GM12873 (cell line): Measurements from ENCODE around the gene ATP1A4.

Source experiments
- TF ChIP-seq, protein P1 (sequence below): IDR thresholded peaks from 2 replicates; pipeline ENCODE4 v1.5.1; 2012; ENCODE audit warnings: low read depth, mild to moderate bottlenecking, moderate library complexity, low read length, control low read depth; ENCODE audit not compliant: insufficient read depth; ENCODE audit errors: missing control alignments

ATP1A4 gene

GRCh38 chr1:160117300-160117699 is 34.1 kb upstream of the ATP1A4 start:
- TF ChIP-seq, protein P1, sequence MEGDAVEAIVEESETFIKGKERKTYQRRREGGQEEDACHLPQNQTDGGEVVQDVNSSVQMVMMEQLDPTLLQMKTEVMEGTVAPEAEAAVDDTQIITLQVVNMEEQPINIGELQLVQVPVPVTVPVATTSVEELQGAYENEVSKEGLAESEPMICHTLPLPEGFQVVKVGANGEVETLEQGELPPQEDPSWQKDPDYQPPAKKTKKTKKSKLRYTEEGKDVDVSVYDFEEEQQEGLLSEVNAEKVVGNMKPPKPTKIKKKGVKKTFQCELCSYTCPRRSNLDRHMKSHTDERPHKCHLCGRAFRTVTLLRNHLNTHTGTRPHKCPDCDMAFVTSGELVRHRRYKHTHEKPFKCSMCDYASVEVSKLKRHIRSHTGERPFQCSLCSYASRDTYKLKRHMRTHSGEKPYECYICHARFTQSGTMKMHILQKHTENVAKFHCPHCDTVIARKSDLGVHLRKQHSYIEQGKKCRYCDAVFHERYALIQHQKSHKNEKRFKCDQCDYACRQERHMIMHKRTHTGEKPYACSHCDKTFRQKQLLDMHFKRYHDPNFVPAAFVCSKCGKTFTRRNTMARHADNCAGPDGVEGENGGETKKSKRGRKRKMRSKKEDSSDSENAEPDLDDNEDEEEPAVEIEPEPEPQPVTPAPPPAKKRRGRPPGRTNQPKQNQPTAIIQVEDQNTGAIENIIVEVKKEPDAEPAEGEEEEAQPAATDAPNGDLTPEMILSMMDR, result no peak

DNA sequence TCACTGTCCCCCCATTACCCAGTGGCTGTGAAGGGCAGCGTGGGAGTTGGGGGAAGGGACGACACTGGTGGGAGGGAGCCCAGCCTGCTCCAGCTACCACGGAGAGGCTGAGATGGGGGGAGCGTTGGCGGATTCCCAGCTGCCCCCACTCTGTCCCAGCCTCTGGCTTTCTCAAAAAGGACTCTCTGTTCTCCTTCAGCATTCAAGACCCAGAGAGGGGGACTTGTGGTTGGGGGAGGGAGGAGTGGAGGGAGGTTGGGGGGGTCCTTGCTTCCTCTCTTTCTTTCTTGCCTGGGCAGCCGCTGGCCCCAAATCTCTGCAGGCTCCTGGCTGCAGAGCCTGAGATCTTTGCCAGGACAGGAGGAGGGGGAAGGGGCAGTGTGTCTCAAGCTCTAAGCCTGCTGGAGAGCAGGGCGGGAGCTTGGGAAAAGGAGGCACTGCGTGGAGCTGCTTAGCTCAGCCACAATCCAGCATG is 33.7 kb upstream of the ATP1A4 start:
- TF ChIP-seq, protein P1, result no peak

DNA sequence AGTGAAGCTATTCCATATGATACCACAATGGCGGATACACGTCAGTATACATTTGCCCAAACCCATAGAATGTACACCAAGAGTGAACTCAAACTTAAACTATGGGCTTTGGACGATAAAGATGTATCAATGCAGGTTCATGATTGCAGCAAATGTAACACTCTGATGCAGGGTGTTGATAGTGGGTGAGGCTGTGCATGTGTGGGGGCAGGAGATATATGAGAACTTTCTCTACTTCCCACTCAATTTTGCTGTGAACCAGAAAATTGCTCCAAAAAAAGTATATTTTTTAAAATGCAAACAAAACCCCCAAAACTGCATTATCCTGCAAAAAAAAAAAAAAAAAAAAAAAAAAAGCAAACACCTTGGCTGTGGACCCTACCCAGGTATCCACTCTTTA is 32.5 kb upstream of the ATP1A4 start:
- TF ChIP-seq, protein P1, result no peak

DNA sequence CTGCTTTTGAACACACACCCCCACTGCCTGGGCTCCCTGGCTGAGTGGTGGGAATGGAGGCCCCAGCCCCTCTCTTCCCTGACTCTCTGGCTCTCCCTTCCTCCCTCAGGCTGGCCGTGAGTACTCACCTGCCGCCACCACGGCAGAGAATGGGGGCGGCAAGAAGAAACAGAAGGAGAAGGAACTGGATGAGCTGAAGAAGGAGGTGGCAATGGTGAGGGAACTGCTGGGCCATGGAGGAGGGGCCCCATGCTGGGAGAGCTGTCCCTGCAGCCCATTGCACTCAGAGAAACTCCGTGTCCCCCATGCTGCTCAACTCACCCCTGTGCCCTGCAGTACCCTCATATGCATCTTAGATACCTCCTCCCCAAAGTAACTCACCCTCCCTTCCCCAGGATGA is 30.6 kb upstream of the ATP1A4 start:
- TF ChIP-seq, protein P1, result no peak

- TF ChIP-seq, protein P1, result no peak
Measured at GRCh38 chr1:160121388-160121787, 30.0 kb upstream of the ATP1A4 start.

DNA sequence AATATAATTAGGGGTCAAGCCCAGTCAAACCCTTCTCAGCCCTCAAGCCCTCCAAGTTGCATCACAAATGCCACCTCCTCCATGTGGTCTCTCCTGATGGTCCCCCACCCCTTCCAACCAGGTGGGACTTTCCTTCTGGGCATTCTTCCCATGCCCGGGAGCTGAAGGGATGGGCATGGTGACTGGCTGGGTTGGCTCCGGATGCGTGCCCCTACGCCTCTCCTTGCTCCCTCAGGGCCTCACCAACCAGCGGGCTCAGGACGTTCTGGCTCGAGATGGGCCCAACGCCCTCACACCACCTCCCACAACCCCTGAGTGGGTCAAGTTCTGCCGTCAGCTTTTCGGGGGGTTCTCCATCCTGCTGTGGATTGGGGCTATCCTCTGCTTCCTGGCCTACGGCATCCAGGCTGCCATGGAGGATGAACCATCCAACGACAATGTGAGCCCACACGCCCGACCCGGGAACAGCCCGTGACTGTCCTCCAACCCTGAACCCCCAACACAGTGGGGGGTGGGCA is 28.4 kb upstream of the ATP1A4 start:
- TF ChIP-seq, protein P1, result no peak

DNA sequence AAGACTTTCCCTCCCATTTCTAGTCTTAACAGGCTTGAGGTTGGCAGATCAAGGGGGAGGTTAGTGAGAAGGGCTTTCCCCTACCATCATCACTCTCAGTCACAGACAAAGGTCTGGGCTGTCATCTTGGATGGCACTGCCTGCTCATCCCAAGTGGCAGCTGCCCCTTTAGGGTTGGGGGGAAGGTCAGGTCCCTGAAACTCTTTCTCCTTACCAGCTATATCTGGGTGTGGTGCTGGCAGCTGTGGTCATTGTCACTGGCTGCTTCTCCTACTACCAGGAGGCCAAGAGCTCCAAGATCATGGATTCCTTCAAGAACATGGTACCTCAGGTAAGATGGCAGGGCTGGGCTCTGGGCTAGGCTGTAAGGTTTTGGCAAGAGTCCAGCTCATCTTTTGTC is 27.7 kb upstream of the ATP1A4 start:
- TF ChIP-seq, protein P1, result no peak
